Left lobe of liver (tissue), 2 donors: ENCODE data around the gene EFHD1. TPM values are rescaled to one million over a fixed set of nuclear protein-coding genes. Genes with fewer than 3 reads are reported as not detected.
A peak's percentile ranks its signal among the peaks of the same experiment; 100 is the strongest.
"Not testable (repeated sequence)": the region's sequence is repeated elsewhere in the genome, so short reads cannot be mapped to it uniquely, and the experiment has no call there.

Experiments used
- ATAC-seq: fragments of 200-7000 bp; cut with Tn5 transposase; one replicate; pipeline ENCODE4 v1.9.1; 2020; ENCODE audit warnings: mild to moderate bottlenecking, moderate library complexity
- DNase-seq: peaks from one replicate; pipeline ENCODE4 v3.0.0-alpha.2; 2020; ENCODE audit warnings: low spot score
- total RNA-seq: library from RNA; stranded (reverse); gene quantifications from one replicate; pipeline ENCODE4 v1.2.1, GENCODE V29; 2021
- donor health status: DM: no; HTN: no; CAD: no; lungs with moderate emphysema.
- donor health status: DM: no; HTN: yes; CAD: no.

EFHD1 gene
- total RNA-seq, 1 donor from 2014 or later, result 27.3 TPM

DNA sequence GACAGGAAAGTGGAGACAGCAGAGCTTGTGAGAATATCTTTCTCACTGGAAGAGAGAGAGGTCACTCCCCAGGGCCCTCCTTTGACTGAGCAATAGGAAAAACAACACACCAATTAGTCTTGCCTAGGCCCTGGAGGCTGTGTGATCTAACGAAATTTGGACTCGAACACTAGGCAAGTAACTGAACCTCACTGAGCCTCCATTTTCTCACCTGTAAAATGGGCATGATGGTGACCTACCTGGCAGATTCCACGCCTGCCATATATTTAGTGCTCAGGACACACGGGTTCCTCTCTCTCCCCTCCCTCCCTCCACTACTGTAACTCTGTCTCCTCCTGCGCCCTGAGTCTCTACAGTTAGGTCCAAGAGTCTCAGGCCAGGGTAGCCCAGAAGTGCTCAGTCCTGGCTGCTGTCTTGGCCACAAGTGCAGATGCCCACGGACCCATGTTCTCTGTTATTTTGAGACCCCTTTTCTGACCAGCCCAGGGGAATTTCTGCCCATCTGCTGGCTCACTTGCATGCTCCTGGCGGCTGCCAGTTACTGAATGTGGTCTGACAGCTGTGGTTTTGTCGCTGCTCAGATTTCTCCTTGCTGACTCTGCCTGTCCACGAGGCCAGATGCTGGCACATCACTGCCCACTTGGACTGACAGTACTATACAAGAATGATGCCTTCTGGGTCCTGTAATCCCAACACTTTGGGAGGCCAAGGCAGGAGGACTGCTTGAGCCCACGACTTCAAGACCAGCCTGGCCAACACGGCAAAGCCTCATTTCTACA is 54.2 kb downstream of the EFHD1 start:
- DNase-seq (no peak), ATAC-seq (no peak)

DNA sequence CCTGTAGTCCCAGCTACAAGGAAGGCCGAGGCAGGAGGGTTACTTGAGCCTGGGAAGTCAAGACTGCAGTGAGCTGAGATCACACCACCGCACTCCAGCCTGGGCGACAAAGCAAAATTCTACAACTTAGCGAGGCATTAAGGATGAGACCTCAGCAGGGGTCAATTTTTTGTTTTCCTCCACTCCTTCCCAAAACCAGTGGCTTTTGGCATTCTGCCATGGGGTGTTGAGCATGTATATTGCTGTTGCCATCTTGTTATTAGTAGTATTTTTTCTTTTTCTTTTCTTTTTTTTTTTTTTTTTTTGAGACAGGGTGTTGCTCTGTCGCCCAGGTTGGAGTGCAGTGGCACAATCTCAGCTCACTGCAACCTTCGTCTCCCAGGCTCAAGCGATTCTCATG is 54.8 kb downstream of the EFHD1 start:
- no peak for DNase-seq
- ATAC-seq, result no peak

DNA sequence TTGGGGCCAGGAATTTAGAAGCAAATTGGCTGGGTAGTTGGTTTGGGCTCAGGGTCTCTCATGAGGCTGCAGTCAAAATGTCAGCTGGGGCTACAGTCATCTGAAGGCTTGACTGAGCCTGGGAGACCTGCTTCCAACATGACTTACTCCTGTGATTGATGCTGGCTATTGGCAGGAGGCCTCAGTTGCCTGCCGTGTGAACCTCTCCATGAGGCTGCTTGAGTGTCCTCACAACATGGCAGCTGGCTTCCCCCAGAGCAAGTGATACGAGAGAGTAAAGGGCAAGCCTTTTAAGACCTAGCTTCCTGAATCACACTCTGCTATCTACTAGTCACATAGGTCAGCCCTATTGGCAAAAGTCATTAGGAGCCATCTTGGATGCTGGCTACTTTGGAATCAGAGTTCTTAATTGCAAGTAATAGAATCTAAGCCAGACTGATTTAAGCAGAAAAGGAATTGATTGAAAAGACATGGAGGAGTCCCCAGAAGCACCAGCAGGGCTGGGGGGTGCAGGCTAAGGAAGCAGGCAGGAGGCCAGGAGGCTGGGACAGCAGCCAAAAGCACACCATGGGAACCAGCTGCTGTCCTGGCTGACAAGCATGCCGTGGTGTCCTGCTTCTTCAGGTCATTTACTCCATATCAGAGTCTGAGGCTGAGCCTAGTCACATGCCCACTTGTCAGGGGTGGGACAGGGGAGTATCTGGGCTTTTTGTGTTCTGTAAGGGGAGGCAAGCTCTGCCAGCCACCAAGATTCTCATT is 55.9 kb downstream of the EFHD1 start:
- ATAC-seq (peak; percentile 37), DNase-seq (peak; percentile 46)

DNA sequence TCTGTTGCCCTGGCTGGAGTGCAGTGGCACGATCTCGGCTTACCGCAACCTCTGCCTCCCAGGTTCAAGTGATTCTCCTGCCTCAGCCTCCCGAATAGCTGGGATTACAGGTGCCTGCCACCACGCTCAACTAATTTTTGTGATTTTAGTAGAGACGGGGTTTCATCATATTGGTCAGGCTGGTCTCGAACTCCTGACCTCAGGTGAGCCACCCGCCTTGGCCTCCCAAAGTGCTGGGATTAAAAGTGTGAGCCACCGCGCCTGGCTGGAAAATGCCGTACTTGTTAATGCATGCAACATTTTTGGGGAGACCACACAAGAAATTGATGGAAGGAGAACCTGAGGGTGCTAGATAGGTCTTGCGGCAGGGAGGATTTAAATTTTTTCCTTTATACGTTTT is 57.7 kb downstream of the EFHD1 start:
- not testable (repeated sequence) for ATAC-seq, DNase-seq

DNA sequence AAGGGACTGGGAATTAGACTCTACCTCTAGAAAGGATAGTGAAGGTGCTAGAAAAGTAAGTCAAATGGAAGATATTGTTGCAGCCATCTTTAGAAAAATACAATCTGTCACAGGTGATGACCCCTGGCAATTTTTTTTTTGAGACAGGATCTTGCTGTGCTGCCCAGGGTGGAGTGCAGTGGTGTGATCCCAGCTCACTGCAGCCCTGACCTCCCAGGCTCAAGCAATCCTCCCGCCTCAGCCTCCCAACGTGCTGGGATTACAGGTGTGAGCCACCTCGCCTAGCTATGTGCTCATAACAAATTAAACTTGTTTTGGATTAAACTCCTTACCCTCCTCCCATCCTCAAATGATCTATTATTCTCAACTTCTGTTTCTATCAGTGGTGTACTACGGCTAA is 59.9 kb downstream of the EFHD1 start:
- ATAC-seq (no peak), DNase-seq (peak; percentile 8)

DNA sequence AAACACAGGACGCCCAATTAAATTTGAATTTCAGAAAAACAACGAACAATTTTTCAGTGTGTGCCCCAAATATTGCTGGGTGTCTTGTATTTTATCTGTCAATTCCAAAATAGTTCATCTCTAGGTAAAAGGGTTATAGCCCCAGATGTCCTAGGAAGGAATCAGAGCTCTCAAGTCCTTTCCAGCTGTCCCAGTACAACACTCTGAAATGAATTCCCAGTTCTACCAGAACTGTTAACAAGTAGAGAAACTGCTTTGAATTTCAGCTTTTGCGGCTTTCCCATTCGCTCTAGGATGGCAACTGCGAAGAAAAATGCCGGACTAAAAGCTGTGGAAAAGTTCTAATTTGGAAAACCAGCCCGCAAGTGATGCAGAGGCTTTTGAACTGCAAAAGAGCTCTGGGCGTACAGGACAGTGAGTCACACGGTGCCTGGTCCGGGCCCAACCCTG is 63.2 kb downstream of the EFHD1 start:
- ATAC-seq, result no peak
- DNase-seq, result no peak

DNA sequence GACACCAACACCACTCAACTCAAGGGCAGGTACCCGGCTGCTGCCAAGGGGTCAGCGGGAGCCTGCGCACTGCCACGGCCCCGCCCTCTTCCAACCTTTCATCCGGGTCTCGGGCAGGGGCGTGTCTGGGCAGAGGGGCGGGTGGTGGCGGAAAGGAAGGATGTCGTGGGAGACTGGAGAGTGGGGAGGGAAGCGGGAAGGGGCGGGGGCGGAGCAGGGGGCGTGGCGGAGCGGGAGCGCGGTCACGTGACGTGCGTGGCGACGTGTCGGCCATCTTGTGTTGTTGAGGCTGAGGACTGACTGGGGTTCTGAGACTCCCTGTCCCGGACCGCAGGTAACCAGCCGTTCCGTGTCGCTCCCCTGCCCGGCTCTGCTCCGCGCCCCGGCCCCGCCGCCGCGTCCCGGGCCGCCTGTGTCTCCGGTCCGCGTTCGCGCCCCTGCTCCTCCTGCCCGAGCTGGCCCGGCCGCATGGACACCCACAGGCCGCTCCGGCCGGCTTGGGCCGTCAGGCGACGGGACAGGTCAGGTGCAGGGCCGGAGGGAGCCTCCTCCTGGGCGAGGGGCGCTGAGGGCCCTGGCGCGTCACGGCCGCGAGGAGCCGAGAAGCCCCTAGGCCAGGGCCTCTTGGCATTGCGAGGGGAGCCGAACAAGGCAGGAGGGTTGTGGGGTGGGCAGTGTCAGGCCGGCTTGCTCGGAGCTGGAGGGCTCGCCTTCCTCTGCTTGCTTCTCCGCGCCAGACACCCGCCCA is 63.8 kb downstream of the EFHD1 start, which contains the start of gene GIGYF2:
TSS of gene GIGYF2 (plus strand) at position 273 of the 748 bp plus-strand sequence. CDS start 37,867 bp downstream, outside the sequence.
- DNase-seq (peak; percentile 98), ATAC-seq (peak; percentile 94)

DNA sequence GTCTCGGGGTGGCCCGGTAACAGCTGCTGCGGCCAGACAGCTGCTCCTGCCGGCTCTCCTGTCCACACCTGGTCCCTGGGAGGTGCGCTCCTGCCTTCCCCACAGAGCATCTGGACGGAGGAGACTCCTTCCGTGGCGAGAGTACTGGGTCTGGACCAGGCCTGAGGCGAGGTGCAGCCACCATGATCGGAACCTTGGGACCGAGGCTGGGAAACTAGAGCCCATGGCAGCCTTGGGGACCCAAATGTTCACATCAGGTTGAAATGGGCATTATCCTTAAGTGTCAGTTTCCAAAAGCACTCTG is 64.4 kb downstream of the EFHD1 start:
- no peak for DNase-seq
- ATAC-seq, result peak; percentile 36

DNA sequence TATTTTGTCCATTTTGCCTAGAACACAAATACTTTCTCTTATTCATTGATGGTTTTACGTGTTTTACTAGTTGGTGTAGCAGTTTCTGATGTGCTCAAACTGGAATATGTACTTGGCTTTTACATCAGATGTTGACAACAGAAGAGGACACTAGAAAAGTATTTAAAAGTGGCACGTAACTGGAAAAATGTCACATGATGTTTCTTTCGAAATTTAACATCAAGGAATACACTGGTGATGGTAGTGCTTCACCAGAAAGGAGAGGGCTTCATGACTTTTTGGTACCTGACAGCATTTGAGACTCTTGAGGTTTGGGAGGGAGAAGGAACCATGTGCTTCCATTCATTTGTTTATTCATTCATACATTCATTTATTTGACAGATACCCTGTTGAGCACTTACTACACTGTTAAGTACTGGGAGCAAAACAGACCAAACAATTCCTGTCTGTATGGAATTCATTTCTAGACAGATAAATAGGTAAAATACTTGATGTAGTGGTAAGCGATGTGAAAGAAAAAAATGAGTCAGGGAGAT is 65.2 kb downstream of the EFHD1 start:
- ATAC-seq (no peak), DNase-seq (no peak)

DNA sequence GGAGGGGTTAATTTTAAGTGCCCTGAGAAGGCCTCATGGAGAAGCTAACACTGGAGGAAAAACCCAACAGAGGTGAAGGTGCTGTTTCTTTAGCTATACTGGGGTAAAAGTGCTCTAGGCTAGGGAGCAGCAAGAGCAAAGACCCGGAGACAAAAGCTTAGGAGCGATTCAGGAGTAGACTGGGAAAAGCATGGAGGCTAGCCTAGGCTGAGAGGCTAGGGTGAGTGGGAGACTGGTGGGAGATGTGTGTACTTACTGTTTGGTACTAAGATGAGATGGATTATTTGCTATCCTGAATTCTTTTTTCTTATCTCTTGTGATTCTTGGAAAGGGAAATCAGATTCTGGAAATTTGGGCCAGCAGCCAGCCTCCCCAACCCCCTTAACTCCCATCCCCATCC is 65.7 kb downstream of the EFHD1 start:
- no peak for DNase-seq
- ATAC-seq, result no peak

DNA sequence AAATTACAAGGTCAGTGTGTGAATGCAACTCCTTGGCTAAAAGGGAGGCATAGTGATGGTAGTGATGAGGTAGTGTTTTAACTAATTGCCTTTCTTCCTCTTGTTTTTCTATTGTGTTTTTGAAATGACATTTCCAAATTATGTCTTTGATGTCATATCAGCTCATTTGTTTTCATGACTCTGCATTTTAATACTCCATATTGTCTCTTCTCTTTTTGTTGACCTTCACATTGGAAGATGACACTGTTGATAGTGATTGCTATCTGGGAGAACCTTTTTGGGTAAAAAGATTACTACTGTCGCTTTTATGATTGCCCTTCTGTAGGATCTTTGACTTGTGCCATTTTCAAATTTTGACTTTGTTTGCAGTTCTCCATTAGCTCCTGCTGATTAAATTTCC is 66.8 kb downstream of the EFHD1 start:
- no peak for DNase-seq
- no peak for ATAC-seq

DNA sequence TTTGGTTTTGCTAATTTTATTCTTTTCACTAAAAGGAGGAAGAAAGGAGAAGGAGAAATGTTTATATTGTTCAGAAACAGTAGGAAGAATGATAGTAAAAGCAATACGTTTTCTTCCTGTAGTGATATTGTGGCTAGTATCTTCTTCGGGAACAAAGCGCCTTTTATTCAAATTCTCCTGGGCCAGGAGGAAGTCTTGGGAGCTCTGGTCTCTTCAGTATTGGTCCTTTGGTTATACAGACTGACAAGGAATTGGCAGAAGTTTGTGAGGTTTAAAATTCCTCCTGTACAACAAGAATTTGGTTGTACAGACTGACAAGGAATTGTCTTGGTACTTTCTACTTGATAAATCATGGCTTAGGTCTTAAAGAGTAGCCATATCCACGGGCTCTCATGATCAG is 73.7 kb downstream of the EFHD1 start:
- ATAC-seq (no peak), DNase-seq (no peak)

DNA sequence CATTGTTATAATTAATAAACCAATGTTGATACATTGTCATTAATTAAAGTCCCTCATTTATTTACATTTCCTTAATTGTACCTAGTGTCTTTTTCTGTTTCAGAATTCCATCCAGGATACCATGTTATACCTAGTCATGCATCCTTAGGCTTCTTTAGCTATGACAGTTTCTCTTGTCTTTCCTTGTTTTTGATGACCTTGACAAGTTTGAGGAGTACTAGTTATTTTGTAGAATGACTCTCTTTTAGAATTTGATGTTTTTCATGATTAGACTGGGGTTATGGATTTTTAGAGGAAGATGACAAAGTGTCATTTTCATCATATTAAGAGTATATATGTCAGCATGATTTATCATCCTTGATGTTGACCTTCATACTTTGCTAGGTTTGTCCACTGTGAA is 80.1 kb downstream of the EFHD1 start:
- DNase-seq (no peak), ATAC-seq (no peak)

DNA sequence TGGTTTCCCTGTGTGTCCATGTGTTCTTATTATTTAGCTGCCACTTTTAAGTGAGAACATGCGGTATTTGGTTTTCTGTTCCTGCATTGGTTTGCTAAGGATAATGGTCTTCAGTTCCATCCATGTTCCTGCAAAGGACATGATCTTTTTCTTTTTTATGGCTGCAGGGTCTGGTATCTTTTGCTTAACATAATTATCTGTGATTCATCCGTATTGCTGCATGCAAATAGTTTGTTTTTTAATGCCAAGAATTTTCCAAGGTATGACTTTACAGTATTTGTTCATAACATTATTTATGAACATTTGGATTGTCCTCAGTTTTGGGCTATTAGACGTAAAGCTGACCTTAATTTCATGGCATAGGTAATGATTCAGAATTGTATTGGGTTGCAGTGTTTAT is 81.6 kb downstream of the EFHD1 start:
- DNase-seq (no peak), ATAC-seq (no peak)

DNA sequence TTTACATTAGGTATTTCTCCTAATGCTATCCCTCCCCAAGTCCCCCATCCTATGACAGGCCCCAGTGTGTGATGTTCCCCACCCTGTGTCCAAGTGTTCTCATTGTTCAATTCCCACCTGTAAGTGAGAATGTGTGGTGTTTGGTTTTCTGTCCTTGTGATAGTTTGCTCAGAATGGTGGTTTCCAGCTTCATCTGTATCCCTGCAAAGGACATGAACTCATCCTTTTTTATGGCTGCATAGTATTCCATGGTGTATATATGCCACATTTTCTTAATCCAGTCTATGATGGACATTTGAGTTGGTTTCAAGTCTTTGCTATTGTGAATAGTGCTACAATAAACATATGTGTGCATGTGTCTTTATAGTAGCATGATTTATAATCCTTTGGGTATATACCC is 86.7 kb downstream of the EFHD1 start:
- ATAC-seq, DNase-seq: not testable (repeated sequence)

DNA sequence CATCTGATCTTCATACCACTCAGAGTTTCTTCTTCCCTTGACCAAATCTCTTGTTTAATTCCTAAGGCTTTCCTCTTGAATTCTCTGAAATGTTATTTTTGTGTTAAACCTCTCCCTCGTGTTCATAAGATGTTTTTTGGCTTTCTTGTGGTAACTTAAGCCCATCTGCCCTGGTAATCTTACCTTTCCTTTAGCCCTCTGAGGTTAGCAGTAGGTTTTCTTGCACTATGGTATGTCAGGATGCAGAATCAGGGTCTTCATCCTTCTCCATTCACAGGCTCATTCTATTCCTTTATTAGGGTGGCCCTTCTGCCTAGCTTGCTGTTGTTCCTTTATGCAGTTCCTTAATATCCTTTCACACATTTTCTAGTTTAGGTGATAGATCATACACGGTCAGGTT is 87.9 kb downstream of the EFHD1 start:
- ATAC-seq (no peak), DNase-seq (no peak)

DNA sequence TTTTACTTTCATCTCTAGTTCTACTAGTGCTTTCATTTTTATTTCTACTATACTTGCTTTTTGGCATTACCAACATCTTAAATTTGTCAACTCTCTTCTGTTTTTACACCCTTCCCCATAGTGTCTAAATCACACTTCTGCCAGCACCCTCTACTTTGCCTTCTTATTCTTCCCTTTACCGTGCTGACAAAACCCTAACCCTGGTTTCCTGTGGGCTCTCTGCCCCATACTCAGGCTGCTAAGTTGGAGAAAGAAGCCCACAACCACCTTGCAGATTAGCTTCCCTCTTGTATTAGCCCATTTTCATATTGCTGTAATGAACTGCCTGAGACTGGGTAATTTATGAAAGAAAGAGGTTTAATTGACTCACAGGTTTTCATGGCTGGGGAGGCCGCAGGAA is 88.5 kb downstream of the EFHD1 start:
- ATAC-seq, result no peak
- DNase-seq, result no peak

DNA sequence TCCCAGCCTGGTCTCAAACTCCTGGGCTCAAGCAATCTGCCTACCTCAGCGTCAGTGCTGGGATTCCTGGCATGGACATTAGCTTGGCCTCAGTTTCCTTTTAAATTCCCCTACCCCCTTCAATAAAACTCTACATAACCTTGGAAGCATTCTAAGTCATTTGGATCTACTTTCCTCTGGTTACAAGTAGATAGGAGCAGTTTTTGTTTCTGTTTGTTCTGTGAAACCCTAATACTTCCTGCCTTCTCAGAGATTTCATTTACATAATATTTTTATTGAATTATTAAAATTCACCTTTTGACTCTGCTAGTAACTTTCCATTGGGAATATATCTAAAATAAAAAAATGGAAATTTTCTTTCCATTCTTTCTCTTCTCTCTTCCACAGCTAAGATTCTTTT is 89.6 kb downstream of the EFHD1 start:
- no peak for ATAC-seq
- DNase-seq, result no peak

DNA sequence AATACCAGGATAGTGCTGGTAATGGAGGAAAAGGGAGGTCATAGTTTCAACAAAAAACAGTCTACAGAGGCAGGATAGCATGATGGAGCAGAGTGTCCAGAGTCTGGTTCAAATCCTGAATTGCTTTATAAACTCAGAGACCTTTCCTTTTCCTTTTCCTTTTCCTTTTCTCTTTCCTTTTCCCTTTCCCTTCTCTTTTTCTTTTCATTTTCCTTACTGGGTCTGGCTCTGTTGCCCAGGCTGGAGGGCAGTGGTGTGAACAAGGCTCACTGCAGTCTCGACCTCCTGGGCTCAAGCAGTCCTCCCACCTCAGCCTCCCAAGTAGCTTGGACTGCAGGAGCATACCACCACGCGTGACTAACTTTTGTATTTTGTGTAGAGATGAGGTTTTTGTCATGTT is 95.4 kb downstream of the EFHD1 start:
- ATAC-seq (no peak), DNase-seq (no peak)

DNA sequence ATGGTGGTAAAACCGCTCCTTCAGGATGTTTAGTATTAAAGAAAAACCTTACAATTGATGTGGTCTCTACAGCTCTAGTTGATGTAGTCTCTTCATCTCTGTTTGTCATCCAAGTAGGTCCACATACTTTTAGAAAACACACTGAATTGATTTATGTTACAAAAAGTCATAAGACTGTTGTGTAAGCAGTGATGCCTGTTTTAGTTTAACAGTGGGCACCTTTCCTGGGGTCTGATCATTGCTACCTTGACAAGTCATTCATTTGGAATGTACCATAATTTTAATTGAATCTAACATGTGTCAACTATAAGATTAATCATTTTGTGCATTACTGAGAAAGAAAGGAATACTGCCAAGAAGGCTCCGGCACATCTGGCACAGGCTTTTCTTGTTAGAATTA is 98.1 kb downstream of the EFHD1 start:
- no peak for ATAC-seq
- DNase-seq, result no peak
